Raji (cell line): Measurements from ENCODE around the gene EMSY.

Source experiments
- POLR2A ChIP-seq: IDR thresholded peaks from 2 replicates; pipeline ENCODE4 v1.6.1; 2011; ENCODE audit warnings: low read depth, low read length, control low read depth; ENCODE audit not compliant: insufficient read depth

The EMSY gene

GRCh38 chr11:76543006-76543703 lies 98.3 kb downstream of the EMSY start:
- TF ChIP-seq POLR2A: no peak

- TF ChIP-seq POLR2A: no peak
Measured at GRCh38 chr11:76550781-76551180, 106.0 kb downstream of the EMSY start.

- no peak for TF ChIP-seq POLR2A
Measured at GRCh38 chr11:76551400-76551799, 106.6 kb downstream of the EMSY start.

GRCh38 chr11:76552987-76553386 lies 108.2 kb downstream of the EMSY start:
- TF ChIP-seq POLR2A: no peak

GRCh38 chr11:76553554-76554476 lies 109.0 kb downstream of the EMSY start:
- TF ChIP-seq POLR2A: no peak

- no peak for TF ChIP-seq POLR2A
Measured at GRCh38 chr11:76554767-76555166, 109.9 kb downstream of the EMSY start.

- no peak for TF ChIP-seq POLR2A
Measured at GRCh38 chr11:76557466-76557865, 112.6 kb downstream of the EMSY start.

- TF ChIP-seq POLR2A: no peak
Measured at GRCh38 chr11:76558473-76558872, 113.7 kb downstream of the EMSY start.

GRCh38 chr11:76558891-76559290 lies 114.1 kb downstream of the EMSY start:
- no peak for TF ChIP-seq POLR2A

- TF ChIP-seq POLR2A: no peak
Measured at GRCh38 chr11:76559346-76559745, 114.5 kb downstream of the EMSY start.

- no peak for TF ChIP-seq POLR2A
Measured at GRCh38 chr11:76560219-76560618, 115.4 kb downstream of the EMSY start.

- no peak for TF ChIP-seq POLR2A
Measured at GRCh38 chr11:76561245-76561644, 116.4 kb downstream of the EMSY start.

- TF ChIP-seq POLR2A: no peak
Measured at GRCh38 chr11:76562541-76562940, 117.7 kb downstream of the EMSY start.

GRCh38 chr11:76564364-76564763 lies 119.5 kb downstream of the EMSY start:
- no peak for TF ChIP-seq POLR2A

GRCh38 chr11:76566811-76567210 lies 122.0 kb downstream of the EMSY start:
- TF ChIP-seq POLR2A: no peak

GRCh38 chr11:76567261-76567660 lies 122.4 kb downstream of the EMSY start:
- TF ChIP-seq POLR2A: no peak
